ENCODE measurements around the gene NUP210.

The NUP210 gene

DNA sequence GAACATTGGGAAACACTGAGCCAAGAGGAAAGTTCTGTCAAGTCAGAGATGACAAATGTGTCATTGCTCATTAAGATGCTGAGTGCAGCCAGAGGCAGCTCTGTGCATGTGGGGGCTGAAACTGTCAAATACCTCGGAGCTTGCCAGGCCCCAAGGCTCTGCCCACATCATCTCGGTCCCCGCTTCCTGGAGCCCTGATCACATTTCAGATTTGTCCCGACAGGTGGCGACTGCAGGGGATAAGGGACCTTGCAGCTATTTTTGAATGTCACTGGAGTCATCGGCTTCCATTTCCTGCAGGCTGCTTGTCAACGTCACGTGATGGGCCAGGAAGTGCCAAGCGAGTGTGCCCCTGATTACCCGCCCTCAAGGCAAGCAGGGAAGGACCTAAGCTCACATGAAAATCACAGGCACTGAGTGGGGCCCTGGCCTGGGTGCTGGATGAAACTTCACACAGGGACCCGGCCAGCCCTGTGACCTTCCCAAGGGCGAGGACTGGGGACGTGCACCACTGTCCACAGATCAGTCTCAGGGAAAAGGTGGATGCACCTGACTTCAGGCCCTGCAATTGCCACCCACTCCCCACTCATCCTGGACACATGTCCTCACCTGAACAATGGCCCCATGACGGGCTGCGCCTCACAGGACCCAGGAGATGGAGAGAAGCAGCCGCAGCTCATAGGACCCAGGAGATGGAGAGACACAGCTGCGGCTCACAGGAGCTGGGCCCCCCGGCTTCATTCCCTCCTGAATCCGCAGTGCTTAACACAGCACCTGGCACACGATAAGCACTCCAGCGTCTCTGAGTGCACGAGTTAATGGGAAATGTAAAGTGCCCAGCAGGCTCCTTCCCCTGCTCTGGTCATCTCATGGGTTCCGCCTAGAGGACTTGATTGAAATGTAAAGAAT is 73.4 kb downstream of the NUP210 start:
- peak; percentile 32 for DNase-seq

DNA sequence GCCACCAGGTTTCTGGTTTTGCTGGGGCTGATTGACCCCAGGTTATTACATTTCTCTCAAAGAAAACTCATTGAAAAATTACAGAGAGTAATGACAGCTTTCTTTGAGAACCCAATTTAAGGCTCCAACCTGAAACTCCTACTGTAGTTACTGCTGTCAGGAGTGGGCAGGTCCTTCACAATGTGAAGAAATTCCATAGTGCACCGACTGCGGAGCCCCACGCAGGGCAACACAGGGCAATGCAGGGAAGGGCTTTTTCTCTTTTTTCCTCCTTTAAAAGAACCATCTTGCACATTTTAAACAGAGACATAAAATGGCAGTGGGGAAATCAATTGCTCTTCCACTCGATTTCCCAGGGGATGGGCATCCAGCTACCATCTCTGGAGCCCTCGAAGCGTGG is 74.3 kb downstream of the NUP210 start:
- DNase-seq: no peak

DNA sequence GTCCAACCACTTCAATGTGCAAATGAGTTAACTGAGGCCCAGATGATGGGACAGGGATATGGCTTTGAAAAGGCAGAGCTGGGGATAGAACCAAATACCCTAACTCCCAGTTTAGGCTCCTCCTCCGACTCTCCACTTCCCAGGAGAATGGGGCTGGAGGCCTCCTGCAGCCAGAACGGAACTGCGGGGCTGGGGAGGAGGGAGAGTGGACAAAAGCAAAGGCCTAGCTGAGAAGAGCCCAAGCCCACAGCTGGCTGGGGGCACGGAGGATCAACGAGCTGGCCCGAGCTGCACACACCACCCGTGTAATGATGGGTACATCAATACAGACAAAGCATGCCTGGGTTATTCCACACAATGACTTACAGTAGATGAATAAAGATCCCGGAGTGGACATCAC is 74.8 kb downstream of the NUP210 start:
- no peak for DNase-seq

DNA sequence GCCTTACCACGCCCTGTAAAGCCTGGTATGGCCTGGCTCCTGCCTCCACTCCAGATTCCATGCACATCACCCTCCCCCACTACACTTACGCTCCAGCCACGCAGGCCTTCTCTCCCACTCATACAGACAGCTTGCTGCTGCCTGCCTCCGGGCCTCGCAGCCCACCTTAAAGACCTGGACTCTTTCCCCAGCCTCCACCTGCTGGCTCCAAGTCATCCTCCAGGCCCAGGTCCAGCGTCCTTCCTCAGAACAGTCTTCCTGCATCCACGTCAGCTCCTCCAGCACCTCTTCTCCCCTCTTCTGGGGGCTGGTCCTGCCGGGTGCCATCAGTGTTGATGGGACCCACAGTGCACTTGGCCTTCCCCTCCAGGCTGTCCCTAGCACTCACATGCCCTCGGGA is 75.5 kb downstream of the NUP210 start:
- DNase-seq: no peak

DNA sequence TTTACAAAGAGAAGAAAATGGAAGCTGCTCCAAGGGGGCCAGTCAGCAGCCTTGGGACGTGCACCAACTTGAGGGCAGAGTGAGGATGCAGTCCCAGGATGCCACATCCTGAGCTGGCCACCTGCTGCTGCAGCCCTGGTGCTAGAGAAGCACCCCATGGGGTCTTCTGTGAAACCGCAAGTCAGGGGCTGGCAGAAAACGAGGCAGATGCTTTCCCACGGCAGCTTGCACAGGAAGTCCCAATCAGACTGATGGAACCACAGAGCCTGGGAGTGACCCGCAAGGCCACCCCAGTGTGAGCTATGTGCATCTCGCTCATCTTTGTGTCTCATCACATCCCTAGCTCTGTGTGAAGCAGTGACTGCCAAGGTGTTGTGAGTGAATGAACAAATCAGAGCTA is 76.5 kb downstream of the NUP210 start:
- no peak for DNase-seq

DNA sequence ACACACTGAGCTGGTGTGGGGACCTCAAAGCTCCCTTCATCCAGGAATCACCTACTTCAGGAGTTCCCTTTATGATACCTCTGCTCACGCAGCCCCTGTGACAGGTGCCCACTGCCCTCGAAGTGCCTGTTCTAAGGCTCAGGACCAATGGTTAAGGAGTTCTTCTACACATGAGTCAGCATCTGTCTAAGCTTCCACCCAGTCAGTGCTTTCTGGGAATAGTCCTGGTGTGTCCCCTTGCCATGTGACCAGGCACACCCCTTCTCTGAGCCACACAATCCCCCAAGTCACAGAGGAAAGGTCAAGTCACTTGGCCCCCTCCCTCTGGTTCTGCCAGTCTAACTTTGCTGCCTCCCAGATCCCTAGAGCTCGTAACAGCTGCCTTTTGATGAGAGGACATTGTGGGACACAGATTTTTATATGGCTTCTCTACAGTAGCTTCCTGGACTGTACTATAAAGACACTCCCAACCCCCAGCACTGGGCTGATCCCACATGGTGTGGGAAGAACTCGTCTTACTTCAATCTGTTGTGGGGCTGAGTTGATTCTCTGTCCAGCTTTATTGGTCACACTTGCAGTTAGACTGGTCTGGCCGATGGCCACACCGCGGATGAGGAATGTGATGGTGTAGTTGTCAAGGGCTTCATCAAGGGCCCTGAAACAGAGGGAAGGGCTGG is 78.8 kb downstream of the NUP210 start:
- no peak for DNase-seq

DNA sequence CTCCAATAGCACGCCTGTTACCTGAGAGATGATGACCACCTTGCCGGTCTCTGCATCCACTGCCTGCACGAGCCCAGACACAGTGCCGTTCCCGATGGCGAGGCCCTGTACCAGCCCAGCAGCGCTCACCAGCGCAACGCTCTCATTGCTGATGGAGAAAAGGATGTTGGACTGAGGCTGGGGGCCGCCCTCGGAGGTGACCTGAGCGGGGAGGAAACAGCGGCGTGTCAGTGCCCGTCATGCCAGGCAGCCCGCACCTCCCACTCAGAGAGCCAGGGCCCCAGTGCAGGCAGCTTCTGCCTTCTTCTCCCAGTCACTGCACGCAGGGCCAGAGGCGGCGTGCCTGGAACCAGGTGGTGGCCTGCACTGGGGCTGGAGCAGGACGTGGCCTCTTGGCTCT is 80.3 kb downstream of the NUP210 start:
- no peak for DNase-seq

DNA sequence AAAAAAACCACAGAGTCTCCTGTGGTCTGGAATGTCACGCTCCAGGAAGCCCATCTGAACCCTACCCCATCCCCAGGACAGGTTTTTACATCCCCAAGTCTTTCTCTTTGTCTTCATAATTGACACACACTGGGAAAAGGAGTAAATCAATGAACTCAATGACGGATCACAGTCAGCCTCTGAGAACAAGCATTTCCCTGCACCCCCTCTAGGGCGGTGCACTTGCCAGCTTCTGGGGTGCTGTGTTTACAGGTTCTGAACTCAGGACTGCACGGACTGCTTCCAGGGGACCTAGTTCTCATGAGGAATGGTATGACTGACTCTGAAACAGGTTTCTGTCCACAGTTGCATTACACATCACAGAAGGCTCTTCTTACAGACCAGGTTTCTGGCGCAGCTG is 81.1 kb downstream of the NUP210 start:
- DNase-seq: no peak

DNA sequence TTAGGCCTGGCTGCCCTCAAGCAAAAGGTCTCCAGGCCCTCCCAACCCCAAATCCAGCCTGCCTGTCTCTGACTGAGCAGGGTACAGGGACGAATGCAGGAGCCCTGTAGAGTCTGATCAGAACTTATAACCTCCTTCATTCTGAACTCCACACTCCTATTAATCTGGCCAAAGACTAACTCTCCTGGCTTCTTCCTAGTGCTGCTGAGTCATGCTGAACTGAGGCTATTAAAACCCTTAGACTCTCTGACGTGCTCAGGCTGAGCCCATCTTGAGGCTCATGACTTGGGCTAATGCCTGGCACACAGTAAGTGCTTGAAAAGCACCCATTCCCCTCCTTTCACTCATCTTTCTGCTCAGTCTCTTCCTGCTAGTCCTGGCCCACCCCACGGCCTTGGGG is 81.9 kb downstream of the NUP210 start:
- DNase-seq: no peak

DNA sequence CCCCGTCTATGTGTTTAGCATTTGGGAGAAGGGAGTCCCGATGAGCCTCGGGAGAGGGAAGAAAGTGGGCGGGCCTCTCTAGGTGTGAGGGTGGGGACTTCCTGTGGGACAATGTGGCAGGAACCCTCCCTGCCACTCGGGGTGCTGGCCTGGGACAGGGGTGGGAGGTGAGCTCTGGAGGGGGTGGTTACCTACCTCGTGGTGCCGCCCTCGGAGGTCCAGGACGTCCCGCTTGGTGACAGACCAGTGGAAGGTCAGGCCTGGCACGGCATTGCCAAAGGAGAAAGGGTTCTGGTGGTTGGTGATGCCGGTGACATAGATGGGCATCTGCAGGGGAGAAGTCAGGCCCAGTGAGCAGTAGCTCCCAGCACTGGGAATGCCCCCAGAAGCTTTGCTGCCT is 83.5 kb downstream of the NUP210 start:
- no peak for DNase-seq

DNA sequence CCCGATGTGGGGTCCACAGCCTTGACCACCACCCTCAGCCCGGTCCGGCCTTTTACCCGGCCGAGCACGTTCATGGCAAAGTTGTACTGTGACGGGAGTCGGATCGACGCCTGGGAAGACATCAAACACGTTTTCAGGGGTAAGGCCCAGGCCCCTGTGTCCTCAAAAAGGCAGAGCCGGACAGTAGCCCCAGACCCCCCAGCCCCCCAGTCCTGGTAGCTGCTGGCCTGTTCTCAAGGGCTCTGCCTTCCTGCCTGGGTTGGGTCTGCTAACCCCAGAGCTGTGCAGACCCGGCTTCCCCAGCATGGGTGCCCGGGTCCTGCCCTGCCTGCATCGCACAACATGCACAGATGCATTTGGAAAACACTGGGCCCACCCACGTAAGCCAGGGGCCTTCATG is 84.6 kb downstream of the NUP210 start:
- DNase-seq: no peak

DNA sequence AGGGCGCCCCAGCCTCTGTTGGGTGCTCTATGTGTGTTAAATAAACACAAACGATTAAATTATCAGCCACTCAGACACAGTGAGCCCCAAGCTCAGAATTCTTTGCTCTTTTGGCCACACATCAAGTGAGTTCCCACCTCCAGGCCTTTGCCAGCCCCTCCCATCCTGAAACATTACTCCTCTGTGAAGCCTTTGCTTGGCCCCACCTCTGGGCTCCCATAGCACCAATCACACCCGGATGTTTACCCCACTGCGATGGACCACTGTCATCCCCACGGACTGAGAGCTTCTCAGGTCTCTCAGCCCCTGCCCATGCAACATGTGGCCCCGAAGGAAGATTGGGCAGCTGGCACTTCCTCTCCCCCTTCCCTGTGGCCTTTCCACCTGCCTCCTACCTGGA is 85.1 kb downstream of the NUP210 start:
- no peak for DNase-seq

DNA sequence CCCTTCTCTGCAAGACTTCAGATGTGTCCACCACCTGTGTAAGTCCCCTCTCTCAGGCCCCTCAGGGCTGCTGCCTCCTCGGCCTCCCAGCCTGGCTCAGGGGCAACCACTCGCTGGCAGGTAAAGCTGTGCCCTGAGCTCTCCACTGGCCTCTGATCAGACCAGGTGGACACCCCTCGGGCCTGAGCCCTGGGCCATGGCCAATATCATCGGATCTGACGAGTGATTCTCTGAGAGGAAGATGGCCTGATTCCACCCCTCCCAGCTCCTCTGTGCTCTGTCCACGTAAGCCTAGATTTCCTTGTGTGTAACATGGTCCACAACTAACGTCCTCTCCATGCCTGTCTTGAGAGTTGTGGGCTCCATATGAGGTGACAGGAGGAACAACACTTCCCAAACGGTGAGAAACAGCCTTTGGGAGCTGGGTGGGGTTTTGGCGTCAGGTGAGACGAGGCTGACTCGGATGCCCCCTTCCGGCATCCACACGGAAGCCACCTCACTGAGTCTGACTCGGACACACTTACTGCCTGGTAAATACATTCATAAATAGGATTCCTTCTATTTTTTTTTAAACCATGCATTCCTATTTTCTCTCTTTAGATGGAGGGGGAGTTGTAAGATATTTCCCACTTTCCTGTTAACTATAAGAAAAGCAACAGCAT is 86.8 kb downstream of the NUP210 start:
- DNase-seq: no peak

DNA sequence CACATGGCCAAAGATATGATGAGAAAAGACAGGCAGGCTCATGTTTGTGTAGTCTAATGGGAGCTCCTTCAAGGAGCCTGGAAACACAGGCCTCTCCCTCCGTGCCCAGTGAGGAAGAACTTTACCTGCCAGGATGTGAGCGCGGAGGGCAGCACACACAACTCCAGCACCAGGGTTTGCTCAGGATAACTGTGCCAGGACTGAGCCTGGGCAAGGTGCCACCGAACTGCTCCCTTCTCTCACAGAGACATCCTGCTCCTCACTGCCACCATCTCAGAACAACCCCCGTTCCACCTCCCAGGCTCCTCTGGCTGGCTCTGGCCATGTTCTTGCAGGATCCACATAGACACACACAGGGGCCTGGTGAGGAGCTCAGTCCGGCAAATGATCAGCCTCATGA is 87.4 kb downstream of the NUP210 start:
- peak; percentile 34 for DNase-seq

DNA sequence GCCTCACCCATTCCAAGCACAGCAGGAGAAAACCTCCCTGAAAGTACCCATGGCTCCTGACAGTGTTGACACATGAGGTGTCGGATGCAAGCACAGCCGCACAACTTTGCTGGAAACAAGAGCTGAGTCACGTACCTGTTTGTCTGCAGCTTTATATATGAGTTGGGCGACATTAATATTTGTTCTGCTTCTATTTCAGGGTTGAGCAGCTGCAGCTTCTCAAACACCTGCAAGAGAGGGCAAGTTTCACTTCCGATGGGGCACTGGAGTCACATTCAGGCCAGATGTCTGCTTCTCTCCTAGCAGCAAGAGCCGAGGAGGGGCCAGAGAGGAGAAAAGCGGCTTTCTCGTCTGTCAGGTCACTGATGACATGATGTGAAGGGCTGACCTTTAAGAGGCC is 88.0 kb downstream of the NUP210 start:
- peak; percentile 79 for DNase-seq

DNA sequence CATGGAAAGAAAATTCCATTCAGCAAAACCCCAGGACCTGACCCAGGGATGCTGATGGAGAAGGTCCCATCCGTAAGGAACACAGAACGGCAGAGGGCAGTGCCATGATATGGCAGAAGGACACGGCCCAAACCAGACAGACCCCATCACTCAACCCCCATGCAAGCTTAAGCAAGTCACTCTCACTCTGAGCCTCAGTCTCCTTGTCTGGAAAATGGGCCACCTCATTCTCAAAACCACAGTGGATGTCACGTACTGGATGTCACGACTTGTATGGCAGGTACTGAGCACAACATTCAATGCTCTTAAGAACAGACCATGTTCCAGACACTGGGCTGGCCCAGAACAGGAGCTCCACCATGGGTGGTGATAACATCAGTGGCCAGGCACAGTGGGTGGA is 90.4 kb downstream of the NUP210 start:
- no peak for DNase-seq

DNA sequence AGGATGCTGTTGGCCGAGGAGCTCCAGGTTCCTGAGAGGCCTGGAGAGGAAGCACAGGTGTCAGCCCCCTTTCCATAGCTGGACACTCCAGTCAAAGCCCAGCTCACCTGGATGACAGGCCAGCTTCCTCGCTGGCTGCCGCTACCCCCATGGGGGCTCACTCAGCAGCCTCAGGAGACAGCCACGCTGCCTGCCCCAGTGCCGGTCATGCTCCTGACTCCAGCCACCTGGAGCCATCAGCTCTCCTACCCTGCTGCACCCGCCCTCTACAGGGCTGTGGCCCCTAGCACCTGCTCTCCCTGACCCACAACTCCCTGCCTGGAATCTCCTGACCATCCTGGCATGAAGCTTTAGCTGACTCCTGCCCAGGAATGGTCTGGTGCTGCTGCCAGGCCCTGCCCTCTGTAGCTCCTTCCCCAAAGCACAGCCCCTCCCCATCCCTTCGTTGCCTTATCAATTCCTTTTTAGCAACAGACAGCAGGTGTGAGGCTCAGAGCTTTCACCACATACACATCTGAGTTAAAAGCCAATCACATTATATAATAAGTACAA is 94.2 kb downstream of the NUP210 start:
- DNase-seq: no peak

DNA sequence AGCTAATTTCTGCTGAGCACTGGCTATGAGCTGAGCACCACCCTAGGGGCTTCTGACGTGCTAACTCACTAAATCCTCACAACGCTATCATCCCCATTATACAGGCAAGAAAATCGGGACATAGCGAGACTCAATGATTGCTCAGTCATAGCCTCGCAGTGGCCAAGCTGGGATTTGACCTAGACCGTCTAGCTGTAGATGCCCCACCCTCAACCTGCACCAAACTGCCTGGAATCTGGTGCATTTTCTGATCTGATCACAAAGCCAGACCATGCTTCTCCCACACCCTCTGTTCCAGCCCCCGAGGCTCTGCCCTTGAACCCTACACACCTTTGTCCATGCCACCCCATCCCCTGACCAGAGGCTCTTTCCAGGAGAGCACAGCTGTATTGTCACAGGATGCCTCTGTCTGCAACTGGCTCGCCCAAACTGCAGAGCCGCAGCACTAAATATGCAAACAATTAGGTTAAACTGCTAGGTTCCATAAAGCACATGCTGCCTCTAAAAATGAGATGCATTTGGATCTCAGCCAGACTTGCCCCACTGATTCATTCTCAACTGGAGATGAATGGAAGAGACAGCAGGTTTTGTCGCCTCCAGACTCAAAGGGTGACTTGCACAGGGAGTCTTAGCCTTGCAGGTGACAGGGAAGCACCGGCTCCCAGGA is 95.2 kb downstream of the NUP210 start:
- DNase-seq: no peak

DNA sequence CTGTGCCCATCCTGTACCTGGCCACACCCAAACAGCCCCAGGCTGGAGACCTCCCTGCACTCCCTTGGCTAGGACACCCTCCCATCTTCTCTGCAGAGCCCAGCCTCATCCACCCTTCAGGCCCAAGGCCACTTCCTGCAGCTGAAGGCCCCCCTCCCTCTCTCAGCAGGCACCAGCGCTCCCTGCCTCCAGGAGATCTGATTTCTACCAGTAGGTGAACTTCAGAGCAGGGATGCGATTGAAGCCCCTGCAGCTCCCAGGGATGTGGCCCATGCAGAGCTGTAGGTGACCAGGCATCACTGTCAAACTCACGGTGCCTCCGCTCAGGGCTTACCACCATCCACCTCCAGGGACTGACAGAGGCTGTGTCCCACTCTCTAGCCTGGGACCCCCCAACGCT is 96.3 kb downstream of the NUP210 start:
- DNase-seq: no peak

DNA sequence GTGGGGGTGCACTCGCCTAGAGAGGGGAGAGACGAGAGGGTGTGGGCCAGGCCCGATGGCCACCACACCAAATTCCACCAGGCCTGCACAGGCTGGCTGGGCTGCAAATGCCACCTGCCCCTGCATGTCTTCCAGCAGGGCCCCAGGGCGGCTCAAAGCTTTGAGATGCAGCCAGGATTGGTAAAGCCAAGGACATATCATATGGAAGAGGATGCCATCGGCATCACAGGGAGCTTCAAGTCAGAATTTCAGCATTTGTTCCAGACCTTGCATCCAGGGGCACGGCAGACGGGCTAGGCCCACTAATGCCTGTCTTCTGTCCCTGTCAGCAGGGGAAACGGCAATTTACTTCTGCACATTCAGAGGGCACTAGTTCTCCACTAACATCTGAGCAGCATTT is 97.8 kb downstream of the NUP210 start:
- no peak for DNase-seq

DNA sequence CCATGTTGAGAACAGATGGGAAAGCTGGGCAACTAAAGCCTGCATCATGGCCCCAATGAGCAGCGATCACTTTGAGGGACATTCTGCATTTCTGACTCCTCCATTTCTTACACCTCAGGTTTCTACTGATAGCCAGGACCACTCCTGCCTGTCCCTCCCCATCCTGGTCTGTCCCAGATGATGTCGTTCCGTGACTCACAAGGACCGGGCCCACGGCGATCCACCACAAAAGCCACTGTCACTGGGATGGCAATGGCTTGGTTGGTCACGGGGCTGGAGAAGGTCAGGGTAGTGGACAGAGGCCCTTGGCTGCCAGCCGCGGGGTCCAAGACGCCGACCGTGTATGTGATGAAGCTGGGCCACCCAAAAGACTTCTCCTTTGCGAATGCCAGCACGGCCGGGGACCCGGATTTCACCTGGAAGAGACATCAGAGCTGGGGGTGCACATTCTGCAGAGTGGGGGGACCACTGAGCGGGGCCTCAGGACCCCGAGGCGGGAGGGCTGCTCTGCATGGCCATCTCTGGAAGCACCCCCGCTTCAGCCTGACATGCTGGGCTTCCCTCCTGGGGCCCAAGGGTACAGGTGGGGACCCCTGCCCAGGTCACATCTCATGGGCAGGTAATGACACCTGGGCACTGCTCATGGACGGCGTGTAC is 100.4 kb downstream of the NUP210 start:
- no peak for DNase-seq

DNA sequence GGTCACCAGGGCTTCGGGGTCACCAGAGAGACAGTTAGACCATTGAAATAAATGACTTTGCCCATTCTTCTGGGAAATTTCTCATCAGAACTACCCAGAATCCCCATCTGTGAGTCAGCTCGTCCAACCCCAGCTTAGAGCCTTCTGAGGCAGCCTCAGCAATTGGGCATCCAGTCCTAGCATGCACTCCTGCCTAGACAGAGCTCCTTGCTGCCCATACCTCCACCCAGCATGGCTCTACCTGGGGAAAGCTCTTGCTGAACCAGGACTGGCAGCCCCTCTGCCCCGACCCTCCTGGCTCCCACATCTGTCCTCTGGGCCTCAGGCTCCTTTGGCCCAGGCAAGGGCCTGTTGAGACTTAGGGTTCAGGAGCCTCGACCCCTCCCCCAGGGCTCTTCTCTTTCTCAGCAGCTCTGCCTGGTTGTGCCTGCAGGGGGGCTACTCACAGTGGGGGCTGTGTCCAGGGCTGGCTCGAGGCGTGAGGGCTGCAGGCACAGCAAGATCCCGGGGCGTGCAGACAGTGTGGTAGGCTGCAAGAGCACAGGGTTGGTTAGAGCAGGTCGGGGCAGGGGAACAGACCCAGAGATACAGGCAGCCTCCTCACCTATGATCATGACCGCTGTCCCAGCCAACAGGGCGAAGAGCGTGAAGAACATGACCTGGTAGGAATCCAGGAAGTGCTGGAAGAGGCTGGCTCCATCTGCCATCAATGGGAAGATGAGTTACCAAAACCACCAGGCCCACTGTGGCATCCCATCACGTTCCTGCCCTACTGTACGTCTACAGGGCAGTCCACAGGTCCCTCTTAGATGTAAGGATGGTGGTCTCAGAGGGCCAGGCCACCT is 101.3 kb downstream of the NUP210 start:
- DNase-seq: no peak

All from NCI-H2029 (cell line).